HG02981 (cell line): ENCODE data around the gene RPS2.

Experiments
- ATAC-seq: cut with Tn5 transposase; IDR thresholded peaks from one replicate; pipeline ENCODE4 v1.9.1; 2021; ENCODE audit warnings: mild to moderate bottlenecking, moderate library complexity; ENCODE audit not compliant: unreplicated experiment

The RPS2 gene

GRCh38 chr16:1982991-1983543 lies 18.4 kb upstream of the RPS2 start:
- ATAC-seq: no peak

- no peak for ATAC-seq
Measured at GRCh38 chr16:1982013-1982433, 17.4 kb upstream of the RPS2 start.

- ATAC-seq: no peak
Measured at GRCh38 chr16:1981398-1981836, 16.8 kb upstream of the RPS2 start, which contains the start of gene NOXO1. TSS of gene NOXO1 (minus strand) at chr16:1981469. CDS start at chr16:1981179, 290 bp downstream.

- no peak for ATAC-seq
Measured at GRCh38 chr16:1980770-1981087, 16.1 kb upstream of the RPS2 start.

- ATAC-seq: no peak
Measured at GRCh38 chr16:1980030-1980769, 15.6 kb upstream of the RPS2 start.

GRCh38 chr16:1979271-1980029 lies 14.8 kb upstream of the RPS2 start:
- ATAC-seq: no peak

GRCh38 chr16:1978476-1979120 lies 14.0 kb upstream of the RPS2 start:
- ATAC-seq: no peak

GRCh38 chr16:1977875-1978268 lies 13.2 kb upstream of the RPS2 start:
- ATAC-seq: no peak

GRCh38 chr16:1976951-1977874 lies 12.6 kb upstream of the RPS2 start:
- no peak for ATAC-seq

GRCh38 chr16:1976216-1976520 lies 11.5 kb upstream of the RPS2 start:
- ATAC-seq: no peak

GRCh38 chr16:1975432-1976215 lies 11.0 kb upstream of the RPS2 start:
- ATAC-seq: no peak

- ATAC-seq: no peak
Measured at GRCh38 chr16:1974157-1975070, 9.8 kb upstream of the RPS2 start.

GRCh38 chr16:1973461-1974156 lies 9.0 kb upstream of the RPS2 start:
- ATAC-seq: no peak

- ATAC-seq: no peak
Measured at GRCh38 chr16:1972490-1972877, 7.9 kb upstream of the RPS2 start.

GRCh38 chr16:1971796-1972489 lies 7.3 kb upstream of the RPS2 start, which contains the start of gene TBL3:
TSS of gene TBL3 (plus strand) at chr16:1972053. CDS start at chr16:1972165, 112 bp downstream.
- peak; percentile 76 for ATAC-seq

- no peak for ATAC-seq
Measured at GRCh38 chr16:1968146-1968953, 3.7 kb upstream of the RPS2 start.

GRCh38 chr16:1966460-1966859 lies 1.8 kb upstream of the RPS2 start, which contains the start of gene RNF151:
TSS of gene RNF151 (plus strand) at chr16:1966856. CDS start at chr16:1966882, 26 bp downstream.
- no peak for ATAC-seq
